GM23248 (cell line): Measurements from ENCODE around the gene OR51I2.

Source experiments
- EZH2 ChIP-seq: fragments of 200-600 bp; sonication (generic); IDR thresholded peaks from 2 replicates; pipeline ENCODE4 v1.6.1; 2018; ENCODE audit warnings: antibody characterized with exemption, mild to moderate bottlenecking; ENCODE audit not compliant: insufficient read depth, poor library complexity, severe bottlenecking
- EZH2phosphoT487 ChIP-seq: fragments of 200-600 bp; sonication (generic); IDR thresholded peaks from 2 replicates; pipeline ENCODE4 v1.6.1; 2018; ENCODE audit warnings: antibody characterized with exemption, moderate library complexity, mild to moderate bottlenecking, low read depth; ENCODE audit not compliant: insufficient read depth

DNA sequence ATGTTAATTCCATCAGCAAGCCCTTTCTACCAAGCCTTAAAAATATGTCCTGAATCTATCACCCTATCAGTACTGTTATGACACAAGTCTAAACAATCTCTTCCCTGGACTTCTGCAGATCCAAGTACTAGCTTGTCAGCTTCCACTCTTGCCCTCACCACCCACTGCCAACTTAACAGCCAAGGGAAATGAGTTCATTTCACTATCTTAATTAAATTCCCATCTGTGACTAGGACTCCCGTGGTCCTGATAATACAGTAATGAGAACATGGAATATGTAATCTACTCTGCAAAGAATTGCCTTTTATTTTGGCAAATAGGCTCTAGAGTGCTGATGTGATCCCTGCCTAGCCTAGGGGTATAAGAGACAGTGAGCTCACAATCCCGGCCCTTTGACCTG, 50.5 kb downstream of the OR51I2 start:
- no peak for TF ChIP-seq EZH2
- no peak for TF ChIP-seq EZH2phosphoT487
